GM12891 (cell line): Measurements from ENCODE around the gene CSNK1G1.
A peak's percentile ranks its signal among the peaks of the same experiment; 100 is the strongest.

Experiments
- DNase-seq: peaks from one replicate; pipeline ENCODE4 v3.0.0; 2011; ENCODE audit warnings: low spot score; ENCODE audit not compliant: insufficient read length
- FAIRE-seq: peaks from 2 replicates; lab custom pipeline; 2011; peaks lifted over from hg19 to GRCh38; lab: Jason Lieb, UNC
- PAX5 ChIP-seq: IDR thresholded peaks from 2 replicates; pipeline ENCODE4 v1.6.1; 2011; ENCODE audit warnings: low read length, moderate library complexity, mild to moderate bottlenecking; ENCODE audit not compliant: insufficient read depth, severe bottlenecking
- POLR2A ChIP-seq: IDR thresholded peaks from 2 replicates; pipeline ENCODE4 v1.6.1; 2011; ENCODE audit warnings: low read depth, low read length, control low read depth
- POLR2AphosphoS5 ChIP-seq: IDR thresholded peaks from 2 replicates; pipeline ENCODE4 v1.6.1; 2011; ENCODE audit warnings: low read depth, low read length, control low read depth
- POU2F2 ChIP-seq: IDR thresholded peaks from 2 replicates; pipeline ENCODE4 v1.6.1; 2011; ENCODE audit warnings: low read depth, mild to moderate bottlenecking, control low read depth, low read length, moderate library complexity
- SPI1 ChIP-seq: IDR thresholded peaks from 2 replicates; pipeline ENCODE4 v1.6.1; 2011; ENCODE audit warnings: low read depth, low read length, control low read depth
- TAF1 ChIP-seq: IDR thresholded peaks from 2 replicates; pipeline ENCODE4 v1.6.1; 2011; ENCODE audit warnings: low read depth, low read length, control low read depth

CSNK1G1 gene

GRCh38 chr15:64185146-64185911, 170.6 kb downstream of the CSNK1G1 start:
- no peak for DNase-seq
- TF ChIP-seq POLR2A (no peak), PAX5 (no peak), POU2F2 (no peak), SPI1 (no peak), TAF1 (no peak), POLR2AphosphoS5 (no peak)
- no peak for FAIRE-seq

- no peak for DNase-seq
- TF ChIP-seq POLR2A = no peak
- FAIRE-seq = no peak
Measured at GRCh38 chr15:64182859-64183370, 173.1 kb downstream of the CSNK1G1 start.

GRCh38 chr15:64180235-64180824, 175.6 kb downstream of the CSNK1G1 start:
- DNase-seq (peak; percentile 37), FAIRE-seq (peak; percentile 84)
- TF ChIP-seq PAX5 (no peak), SPI1 (no peak), POU2F2 (no peak), POLR2A (no peak), TAF1 (no peak), POLR2AphosphoS5 (no peak)

- no peak for TF ChIP-seq SPI1
- TF ChIP-seq POU2F2 = no peak
- no peak for DNase-seq
- FAIRE-seq = no peak
Measured at GRCh38 chr15:64166102-64166890, 189.7 kb downstream of the CSNK1G1 start.

GRCh38 chr15:64164436-64164835, 191.5 kb downstream of the CSNK1G1 start:
- peak; percentile 54 for FAIRE-seq
- TF ChIP-seq PAX5 (no peak), POLR2A (no peak), POU2F2 (no peak), SPI1 (no peak), POLR2AphosphoS5 (no peak), TAF1 (no peak)

GRCh38 chr15:64163659-64164362, 192.2 kb downstream of the CSNK1G1 start:
- TF ChIP-seq POLR2AphosphoS5 = no peak
- TF ChIP-seq PAX5 = no peak
- no peak for TF ChIP-seq TAF1
- no peak for TF ChIP-seq POU2F2
- no peak for TF ChIP-seq SPI1
- no peak for TF ChIP-seq POLR2A
- no peak for DNase-seq
- FAIRE-seq = no peak

More at GRCh38 chr15:64164436-64164835, 191.5 kb downstream of the CSNK1G1 start:
- no peak for DNase-seq

GRCh38 chr15:64162869-64163658, 192.9 kb downstream of the CSNK1G1 start, which contains the start of gene PPIB:
Gene PPIB (minus strand): TSS chr15:64163022. CDS start chr15:64162986, 36 bp downstream.
- DNase-seq (peak; percentile 95), FAIRE-seq (peak; percentile 91)
- TF ChIP-seq POLR2A (peak; percentile 92), POLR2AphosphoS5 (peak; percentile 97), SPI1 (peak; percentile 94), PAX5 (no peak), POU2F2 (peak; percentile 84), TAF1 (peak; percentile 95)

- TF ChIP-seq POLR2A (no peak), POU2F2 (no peak), TAF1 (no peak), POLR2AphosphoS5 (no peak), SPI1 (no peak), PAX5 (no peak)
- DNase-seq = no peak
- FAIRE-seq = no peak
Measured at GRCh38 chr15:64162478-64162868, 193.5 kb downstream of the CSNK1G1 start.
